Endothelial cell of umbilical vein (primary cell): Measurements from ENCODE around the gene PLA2G1B. TPM values are rescaled to one million over a fixed set of nuclear protein-coding genes. Genes with fewer than 3 reads are reported as not detected.
A peak's percentile ranks its signal among the peaks of the same experiment; 100 is the strongest.

Experiments used
- BruUV-seq: library from RNA; stranded (reverse); fragments of 400-500 nt; replicated peaks from 2 replicates; lab custom pipeline; 2021; lab: Mats Ljungman, UMichigan
- CTCF ChIA-PET: fragments of 300-600, 350-600 bp; sonication (Branson Sonifier 250); formaldehyde crosslinking; loops from one replicate; lab custom pipeline; 2021; ENCODE audit warnings: antibody characterized with exemption, inconsistent platforms; lab: Charles Lee
- POLR2A ChIA-PET: fragments of 300-600, 350-600 bp; sonication (Branson Sonifier 250); formaldehyde crosslinking; loops from one replicate; lab custom pipeline; 2021; ENCODE audit warnings: antibody characterized with exemption, inconsistent platforms; lab: Charles Lee
- DNase-seq: peaks from one replicate; pipeline ENCODE4 v3.0.0-alpha.2; 2011; ENCODE audit warnings: low read depth, low spot score
- FAIRE-seq: peaks from 2 replicates; lab custom pipeline; 2011; peaks lifted over from hg19 to GRCh38; lab: Jason Lieb, UNC
- H2AFZ ChIP-seq: 2 replicates; pipeline ENCODE4 v1.6.0; 2012; ENCODE audit warnings: low read depth, low read length, control low read depth, inconsistent platforms
- H3K27ac ChIP-seq: 2 replicates; pipeline ENCODE4 v1.5.1; 2011; ENCODE audit warnings: low read depth, mild to moderate bottlenecking, control low read depth, low read length, moderate library complexity; ENCODE audit not compliant: insufficient read depth
- H3K27me3 ChIP-seq, 2 experiments: 2 replicates each; pipeline versions ENCODE4 v1.6.0 to v1.6.1; 2011; ENCODE audit warnings: low read length in 2 of 2, mixed read lengths in 1 of 2; ENCODE audit not compliant: control insufficient read depth in 2 of 2, insufficient read depth in 2 of 2
- H3K36me3 ChIP-seq, 2 experiments: 2 replicates in 1 of 2; 3 replicates in 1 of 2; pipeline ENCODE4 v1.5.1; 2011; ENCODE audit warnings: low read length in 2 of 2, mild to moderate bottlenecking in 1 of 2, moderate library complexity in 1 of 2; ENCODE audit not compliant: control insufficient read depth in 2 of 2, insufficient read depth in 2 of 2; ENCODE audit errors: extremely low read depth in 1 of 2
- H3K4me1 ChIP-seq: 3 replicates; pipeline ENCODE4 v1.5.1; 2011; ENCODE audit warnings: mild to moderate bottlenecking, low read length; ENCODE audit not compliant: control insufficient read depth, insufficient read depth; ENCODE audit errors: extremely low read depth
- H3K4me2 ChIP-seq: 2 replicates; pipeline ENCODE4 v1.6.1; 2011; ENCODE audit warnings: low read length, control low read depth, mixed read lengths; ENCODE audit not compliant: insufficient read depth
- H3K4me3 ChIP-seq, 3 experiments: fragments of 200-600 bp in 1 of 3; sonication (generic), shearing (Covaris generic) in 1 of 3; replicated peaks in 1 of 3; 2 replicates each; pipeline ENCODE4 v1.5.1; 2011 to 2016; ENCODE audit warnings: control low read depth in 3 of 3, low read length in 3 of 3, mild to moderate bottlenecking in 2 of 3, inconsistent platforms in 1 of 3, low read depth in 1 of 3, moderate library complexity in 1 of 3; ENCODE audit not compliant: insufficient read depth in 1 of 3
- H3K79me2 ChIP-seq: 2 replicates; pipeline ENCODE4 v1.6.0; 2012; ENCODE audit warnings: low read length, inconsistent platforms; ENCODE audit not compliant: control insufficient read depth, insufficient read depth
- H3K9ac ChIP-seq: replicated peaks from 2 replicates; pipeline ENCODE3; 2011; ENCODE audit warnings: low read length, control low read depth; ENCODE audit not compliant: insufficient read depth; ENCODE audit errors: extremely low read depth
- H3K9me1 ChIP-seq: replicated peaks from 3 replicates; pipeline ENCODE4 v1.6.0; 2011; ENCODE audit warnings: mild to moderate bottlenecking, low read length; ENCODE audit not compliant: control insufficient read depth, insufficient read depth; ENCODE audit errors: extremely low read depth
- H3K9me3 ChIP-seq: replicated peaks from 2 replicates; pipeline ENCODE4 v1.5.1; 2012; ENCODE audit warnings: low read length, inconsistent platforms; ENCODE audit not compliant: control insufficient read depth, insufficient read depth
- H4K20me1 ChIP-seq: replicated peaks from 2 replicates; pipeline ENCODE3; 2011; ENCODE audit warnings: mild to moderate bottlenecking, low read length; ENCODE audit not compliant: control insufficient read depth, insufficient read depth; ENCODE audit errors: extremely low read depth
- EZH2 ChIP-seq: IDR thresholded peaks from 2 replicates; pipeline ENCODE4 v1.6.1; 2012; ENCODE audit warnings: borderline replicate concordance, low read depth, mild to moderate bottlenecking, moderate library complexity, low read length, inconsistent platforms; ENCODE audit not compliant: severe bottlenecking
- FOS ChIP-seq: IDR thresholded peaks from 2 replicates; pipeline ENCODE4 v1.6.1; 2011; ENCODE audit warnings: mild to moderate bottlenecking, low read length, moderate library complexity, borderline replicate concordance; ENCODE audit not compliant: insufficient read depth
- GATA2 ChIP-seq: IDR thresholded peaks from 2 replicates; pipeline ENCODE4 v1.7.0; 2011; ENCODE audit warnings: low read depth, mild to moderate bottlenecking, moderate library complexity, mixed read lengths, low read length; ENCODE audit not compliant: insufficient read length, insufficient read depth
- JUN ChIP-seq: IDR thresholded peaks from 2 replicates; pipeline ENCODE4 v1.6.1; 2011; ENCODE audit warnings: borderline replicate concordance, low read depth; ENCODE audit not compliant: insufficient read length, insufficient read depth
- MYC ChIP-seq: IDR thresholded peaks from one replicate; pipeline ENCODE4 v1.6.1; 2011; ENCODE audit warnings: mild to moderate bottlenecking, low read depth, low read length
- POLR2A ChIP-seq: IDR thresholded peaks from 2 replicates; pipeline ENCODE4 v1.6.1; 2012; ENCODE audit warnings: low read depth, mild to moderate bottlenecking, control low read depth, low read length
- POLR2AphosphoS5 ChIP-seq: IDR thresholded peaks from 2 replicates; pipeline ENCODE4 v1.6.1; 2012; ENCODE audit warnings: low read depth, mild to moderate bottlenecking, control low read depth, low read length, moderate library complexity; ENCODE audit not compliant: insufficient read depth
- dilution Hi-C: fragments of 300-500 bp; cut with MboI; formaldehyde crosslinking; loops from one replicate; pipeline ENCODE4 v1.15.0; 2019; ENCODE audit warnings: low sequenced_read_pairs; ENCODE audit not compliant: extremely low pct_ligation_motif_present
- intact Hi-C: fragments of 100-400 bp; cut with micrococcal nuclease; formaldehyde crosslinking; loops from one replicate; pipeline ENCODE4 v1.10.0; 2022
- polyA plus RNA-seq, 4 experiments: library from polyadenylated mRNA; depleted of rRNA in 3 of 4; stranded (reverse) in 3 of 4; unstranded in 1 of 4; fragments of >200 nt; gene quantifications; 2 replicates each; pipeline versions ENCODE4 v1.2.1 to v1.2.3, GENCODE V29; 2011 to 2012; ENCODE audit warnings: missing spikeins in 1 of 4
- total RNA-seq: library from RNA; stranded (reverse); gene quantifications from 2 replicates; pipeline ENCODE4 v1.2.3, GENCODE V29; 2021
- TF ChIP-seq, protein P1 (sequence below), 2 donors: IDR thresholded peaks; 1 replicate in 1 of 2; 2 replicates in 1 of 2; pipeline ENCODE4 v1.5.1; 2011; ENCODE audit warnings: low read length in 2 of 2, mild to moderate bottlenecking in 2 of 2, moderate library complexity in 2 of 2, control low read depth in 1 of 2, inconsistent platforms in 1 of 2, low read depth in 1 of 2; ENCODE audit not compliant: insufficient read depth in 1 of 2; ENCODE audit errors: extremely low read depth in 1 of 2
- TF ChIP-seq, protein P2 (sequence below): IDR thresholded peaks from 2 replicates; pipeline ENCODE4 v1.6.1; 2011; ENCODE audit not compliant: insufficient read depth, insufficient read length

The PLA2G1B gene
- total and polyA plus RNA-seq, 2 donors (not counting 3 experiments of a cell fraction or from before 2014, with no cell fraction given) = not detected

DNA sequence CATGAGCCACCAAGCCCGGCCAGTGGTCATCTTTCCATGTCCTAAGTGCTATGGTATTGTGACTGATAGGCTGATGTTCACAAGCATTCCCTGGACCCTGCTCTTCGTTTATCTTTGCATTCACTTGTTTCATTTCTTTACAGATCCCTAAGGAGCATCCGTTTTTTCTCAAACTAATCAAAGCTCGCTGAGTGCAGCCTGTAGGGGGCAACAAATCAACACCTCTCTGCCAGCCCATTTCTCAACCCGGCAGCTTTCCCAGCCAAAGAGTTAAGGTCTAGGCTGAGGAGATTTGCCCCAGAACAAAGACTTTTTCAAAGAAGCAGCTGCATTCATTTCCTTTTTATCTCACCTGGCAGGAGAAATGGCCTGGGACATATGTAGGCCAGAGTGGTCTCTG is 13.4 kb downstream of the PLA2G1B start:
- DNase-seq = peak; percentile 14
- intact Hi-C loops (no loop called here), dilution Hi-C loops (no loop called here)
- ChIA-PET POLR2A (no interaction called here), CTCF (interaction anchor here (0.5 to 7.1 kb wide), 6 partner anchors 8 to 358 kb away, joined by 3 to 72 read pairs (median 4); partner anchors contain the start of genes PLA2G1B and SIRT4)
- TF ChIP-seq GATA2 = no peak
- TF ChIP-seq, protein P1, sequence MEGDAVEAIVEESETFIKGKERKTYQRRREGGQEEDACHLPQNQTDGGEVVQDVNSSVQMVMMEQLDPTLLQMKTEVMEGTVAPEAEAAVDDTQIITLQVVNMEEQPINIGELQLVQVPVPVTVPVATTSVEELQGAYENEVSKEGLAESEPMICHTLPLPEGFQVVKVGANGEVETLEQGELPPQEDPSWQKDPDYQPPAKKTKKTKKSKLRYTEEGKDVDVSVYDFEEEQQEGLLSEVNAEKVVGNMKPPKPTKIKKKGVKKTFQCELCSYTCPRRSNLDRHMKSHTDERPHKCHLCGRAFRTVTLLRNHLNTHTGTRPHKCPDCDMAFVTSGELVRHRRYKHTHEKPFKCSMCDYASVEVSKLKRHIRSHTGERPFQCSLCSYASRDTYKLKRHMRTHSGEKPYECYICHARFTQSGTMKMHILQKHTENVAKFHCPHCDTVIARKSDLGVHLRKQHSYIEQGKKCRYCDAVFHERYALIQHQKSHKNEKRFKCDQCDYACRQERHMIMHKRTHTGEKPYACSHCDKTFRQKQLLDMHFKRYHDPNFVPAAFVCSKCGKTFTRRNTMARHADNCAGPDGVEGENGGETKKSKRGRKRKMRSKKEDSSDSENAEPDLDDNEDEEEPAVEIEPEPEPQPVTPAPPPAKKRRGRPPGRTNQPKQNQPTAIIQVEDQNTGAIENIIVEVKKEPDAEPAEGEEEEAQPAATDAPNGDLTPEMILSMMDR (IDR thresholded peaks at IDR 0.05; ENCODE audit: extremely low read depth in 1 of 2, insufficient read depth in 1 of 2, low read depth in 1 of 2, low read length in 2 of 2) = peak; percentile 33 to 43
- no peak overlapping the region for H3K4me2 ChIP-seq
- H4K20me1 ChIP-seq = no peaks in the 10 kb centered on the region
- no peak overlapping the region for H3K27ac ChIP-seq
- no TSS peak for BruUV-seq
- no peaks in the 10 kb centered on the region for H3K79me2 ChIP-seq
- no peaks in the 10 kb centered on the region for H3K27me3 ChIP-seq
- no peaks in the 10 kb centered on the region for H3K36me3 ChIP-seq
- FAIRE-seq = no peak
- peaks cover 10% of the 10 kb centered on the region for H3K4me1 ChIP-seq
- H2AFZ ChIP-seq = no peak overlapping the region
- H3K4me3 ChIP-seq = no peak overlapping the region
- H3K9me3 ChIP-seq = no peaks in the 10 kb centered on the region
- no peaks in the 10 kb centered on the region for H3K9me1 ChIP-seq
- no peak overlapping the region for H3K9ac ChIP-seq

DNA sequence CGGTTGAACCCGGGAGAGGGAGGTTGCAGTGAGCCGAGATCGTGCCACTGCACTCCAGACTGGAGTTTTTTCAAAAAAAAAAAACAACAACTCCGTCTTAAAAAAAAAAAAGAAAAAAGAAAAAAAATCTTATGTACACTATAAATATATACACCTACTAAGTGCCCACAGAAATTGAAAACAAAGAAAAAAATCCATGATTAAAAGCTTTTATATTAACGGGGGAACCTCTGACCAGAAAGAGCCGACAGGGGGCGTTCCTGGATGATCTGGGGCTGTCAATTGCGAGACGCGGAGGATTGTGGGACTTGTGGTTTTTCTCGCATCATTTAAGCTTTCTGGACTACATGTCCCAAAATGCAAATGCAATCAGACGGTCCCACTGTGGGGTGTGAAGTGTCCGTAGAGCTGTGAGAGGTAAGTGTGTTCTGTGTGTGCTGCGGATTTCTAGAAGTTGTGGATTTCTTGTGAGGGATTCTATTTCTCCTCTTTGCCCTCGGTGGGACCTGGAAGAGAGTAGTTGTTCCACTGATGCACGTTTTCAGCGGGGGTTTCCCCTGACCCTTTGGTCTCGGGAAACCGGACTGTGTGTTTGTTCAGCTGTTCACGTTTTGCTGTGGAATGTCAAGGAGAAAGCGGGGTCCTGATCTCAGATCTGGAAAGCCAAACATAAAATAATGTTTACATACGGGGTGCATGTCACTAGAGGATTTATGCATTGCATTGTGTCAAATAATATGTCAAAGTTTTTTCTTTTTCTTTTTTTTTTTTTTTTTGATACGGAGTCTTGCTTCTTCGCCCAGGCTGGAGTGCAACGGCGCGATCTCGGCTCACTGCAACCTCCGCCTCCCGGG is 25.4 kb downstream of the PLA2G1B start, which contains the start of gene SIRT4:
Gene SIRT4, plus strand, starts transcription at position 360 of the 854 bp plus-strand sequence. CDS start 1,241 bp downstream, outside the sequence.
- FAIRE-seq = peak; percentile 99
- H3K9ac ChIP-seq = peak within 1 kb of the TSS; percentile 76
- H4K20me1 ChIP-seq = no peaks in the 10 kb centered on the region
- dilution Hi-C loops = no loop called here
- peak within 1 kb of the TSS; percentile 79 for H2AFZ ChIP-seq
- H3K4me2 ChIP-seq = peak within 1 kb of the TSS; percentile 78
- no peaks in the 10 kb centered on the region for H3K4me1 ChIP-seq
- H3K9me3 ChIP-seq = no peaks in the 10 kb centered on the region
- no peaks in the 10 kb centered on the region for H3K36me3 ChIP-seq
- intact Hi-C loops = loop anchor here (1.0 kb wide), 3 partner anchors 9 to 23 kb away; partner anchors contain the start of gene RNU4-1
- H3K27me3 ChIP-seq = no peaks in the 10 kb centered on the region
- H3K9me1 ChIP-seq = no peaks in the 10 kb centered on the region
- peak within 1 kb of the TSS; percentile 77 for H3K27ac ChIP-seq
- peak within 1 kb of the TSS; percentile 16 to 62 (median 27) for H3K4me3 ChIP-seq
- ChIA-PET CTCF (interaction anchor here (0.7 to 2.8 kb wide), 26 partner anchors 8 to 161 kb away, joined by 3 to 72 read pairs (median 5); partner anchors contain the start of genes PLA2G1B, PXN, RNU4-1 and RNU4-2), POLR2A (interaction anchor here (0.7 to 3.1 kb wide), 6 partner anchors 10 to 101 kb away, joined by 5 to 91 read pairs (median 6); partner anchors contain the start of genes RNU4-1, RNU4-2 and RPLP0)
- DNase-seq = peak; percentile 98
- no peaks in the 10 kb centered on the region for H3K79me2 ChIP-seq
- TF ChIP-seq, protein P1 (IDR thresholded peaks at IDR 0.05; ENCODE audit: extremely low read depth in 1 of 2, insufficient read depth in 1 of 2, low read depth in 1 of 2, low read length in 2 of 2) = peak; percentile 66 to 89
- TF ChIP-seq FOS (no peak), POLR2AphosphoS5 (peak; percentile 63), JUN (no peak), GATA2 (no peak), POLR2A (peak; percentile 33), EZH2 (no peak), MYC (no peak)
- TF ChIP-seq, protein P2, sequence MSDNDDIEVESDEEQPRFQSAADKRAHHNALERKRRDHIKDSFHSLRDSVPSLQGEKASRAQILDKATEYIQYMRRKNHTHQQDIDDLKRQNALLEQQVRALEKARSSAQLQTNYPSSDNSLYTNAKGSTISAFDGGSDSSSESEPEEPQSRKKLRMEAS = no peak
- BruUV-seq = no TSS peak
